Adrenal gland (tissue), 12 donors: ENCODE measurements around the gene LHX5. TPM values are rescaled to one million over a fixed set of nuclear protein-coding genes. Genes with fewer than 3 reads are reported as not detected.

Experiments
- DNase-seq, 7 donors: peaks; one replicate each; pipeline ENCODE4 v3.0.0-alpha.2; 2019 to 2020
- H3K27ac ChIP-seq, 5 donors: fragments of 200-600 bp; sonication (generic) in 4 of 5; 1 replicate in 3 of 5; 2 replicates in 2 of 5; pipeline versions ENCODE4 v1.5.1 to v1.8.0; 2016 to 2020; ENCODE audit warnings: mild to moderate bottlenecking in 1 of 5
- H3K27me3 ChIP-seq: fragments of 200-600 bp; 2 replicates; pipeline ENCODE4 v1.8.0; 2021
- H3K36me3 ChIP-seq, 2 donors: fragments of 200-600 bp; replicated peaks in 1 of 2; 1 replicate in 1 of 2; 2 replicates in 1 of 2; pipeline versions ENCODE4 v1.5.1 to v1.8.0; 2018 to 2022
- H3K4me1 ChIP-seq, 2 donors: fragments of 200-600 bp; replicated peaks in 1 of 2; 1 replicate in 1 of 2; 2 replicates in 1 of 2; pipeline versions ENCODE4 v1.5.1 to v1.8.0; 2018 to 2021
- H3K4me3 ChIP-seq, 4 donors: fragments of 200-600 bp; sonication (generic) in 3 of 4; one replicate each; pipeline ENCODE4 v1.5.1; 2016 to 2018
- H3K9me3 ChIP-seq, 3 donors: fragments of 200-600 bp; sonication (generic) in 1 of 3; replicated peaks in 1 of 3; 1 replicate in 2 of 3; 2 replicates in 1 of 3; pipeline versions ENCODE4 v1.5.1 to v1.8.0; 2016 to 2021
- CTCF ChIP-seq, 6 experiments: fragments of 450-650 bp in 4 of 6; fragments of 200-600 bp in 2 of 6; sonication (generic) in 1 of 6; IDR thresholded peaks; 1 replicate in 5 of 6; 2 replicates in 1 of 6; pipeline versions ENCODE4 v1.5.1 to v1.8.0; 2016 to 2021; ENCODE audit warnings: antibody characterized with exemption in 6 of 6, mild to moderate bottlenecking in 2 of 6, moderate library complexity in 1 of 6
- POLR2A ChIP-seq, 2 donors: fragments of 450-650 bp; IDR thresholded peaks; one replicate each; pipeline ENCODE4 v1.6.1; 2017; ENCODE audit warnings: antibody characterized with exemption in 2 of 2, mild to moderate bottlenecking in 2 of 2, moderate library complexity in 1 of 2
- whole genome bisulfite sequencing, 4 donors: extraction: QIAGEN DNeasy Blood & Tissue Kit in 2 of 4; methylation state at CpG; one replicate each; pipeline versions ENCODE4 v1.1.5 to v1.1.7; 2013 to 2017; 5-methylcytosine and 5-hydroxymethylcytosine counted together
- intact Hi-C, 2 donors: fragments of 100-400 bp; cut with DNase I; formaldehyde crosslinking; loops; one replicate each; pipeline versions ENCODE4 v1.14.1 to v1.15.0; 2022 to 2023
- polyA plus RNA-seq, 3 donors: library from polyadenylated mRNA; stranded (reverse); fragments of 200-250 nt in 2 of 3; fragments of 350-450 nt in 1 of 3; fragmentation: Illumina TruSeq in 1 of 3; extraction: RNeasy Lipid Tissue Mini Kit (QIAGEN cat#74804) in 1 of 3; gene quantifications; one replicate each; pipeline ENCODE4 v1.2.3, GENCODE V29; 2013 to 2014
- total RNA-seq, 9 donors: library from RNA; depleted of rRNA in 4 of 9; stranded (reverse); fragments of >200 nt in 4 of 9; fragments of 120-200 nt in 1 of 9; fragmentation: NEBNext Ultra II Directional in 1 of 9; extraction: Animal tissue kit (Norgen Biotek cat#: 25700) in 1 of 9; gene quantifications; one replicate each; pipeline versions ENCODE4 v1.1.0 to v1.2.4, GENCODE V29; 2013 to 2023
- donor health status: healthy with polysubstance abuse.
- donor health status: Bipolar disorder and iron deficiency.
- donor health status: DM: yes; HTN: yes; CAD: no.
- donor health status: DM: no; HTN: no; CAD: no.
- donor health status: DM: no; HTN: no; CAD: no.
- donor health status: DM: yes; HTN: yes; CAD: no.

The LHX5 gene
- total and polyA plus RNA-seq, 12 donors = not detected

DNA sequence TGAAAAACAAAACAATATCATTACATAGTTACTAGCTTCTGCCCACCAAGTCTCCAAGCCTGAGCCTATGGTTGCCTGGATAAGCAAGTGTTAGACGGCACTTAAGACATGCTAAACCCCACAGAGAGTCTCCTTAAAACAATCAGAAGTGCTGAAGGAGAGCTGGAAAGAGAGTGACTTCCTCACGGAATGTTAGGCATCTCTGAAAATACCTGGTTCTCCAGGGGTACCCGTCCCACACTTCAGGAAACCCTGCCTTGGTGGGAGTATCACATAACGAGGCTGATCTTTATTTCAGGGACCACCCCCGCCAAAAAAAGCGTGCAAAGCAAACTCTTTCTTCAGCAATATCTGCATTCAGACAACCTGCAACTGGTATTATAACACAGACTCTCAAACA, 18.3 kb downstream of the LHX5 start:
- Histone ChIP-seq H3K36me3 (no peaks in the 10 kb centered on the region), H3K27me3 (peaks cover 9% of the 10 kb centered on the region), H3K9me3 (no peaks in the 10 kb centered on the region), H3K27ac (no peak overlapping the region), H3K4me3 (no peak overlapping the region), H3K4me1 (no peaks in the 10 kb centered on the region)
- no peak for TF ChIP-seq CTCF (IDR thresholded peaks at IDR 0.05)
- TF ChIP-seq POLR2A (IDR thresholded peaks at IDR 0.05) = no peak
- no peak for DNase-seq
- intact Hi-C loops = no loop called here
- 18 to 39% (median 26%) methylated on average over 6 of the region's 6 CpGs for WGBS, 4 donors

- H3K4me1 ChIP-seq = no peaks in the 10 kb centered on the region
- peaks cover 6% of the 10 kb centered on the region for H3K27me3 ChIP-seq
- intact Hi-C loops = no loop called here
- 59 to 83% (median 78%) methylated on average over 2 of the region's 2 CpGs for WGBS, 4 donors
- TF ChIP-seq POLR2A (IDR thresholded peaks at IDR 0.05) = no peak
- TF ChIP-seq CTCF (IDR thresholded peaks at IDR 0.05) = no peak
- DNase-seq = no peak
- H3K9me3 ChIP-seq = no peaks in the 10 kb centered on the region
- H3K4me3 ChIP-seq = no peak overlapping the region
- H3K36me3 ChIP-seq = no peaks in the 10 kb centered on the region
- no peak overlapping the region for H3K27ac ChIP-seq
These were observed 19.2 kb downstream of the LHX5 start for GRCh38 chr12:113452458-113452857.

DNA sequence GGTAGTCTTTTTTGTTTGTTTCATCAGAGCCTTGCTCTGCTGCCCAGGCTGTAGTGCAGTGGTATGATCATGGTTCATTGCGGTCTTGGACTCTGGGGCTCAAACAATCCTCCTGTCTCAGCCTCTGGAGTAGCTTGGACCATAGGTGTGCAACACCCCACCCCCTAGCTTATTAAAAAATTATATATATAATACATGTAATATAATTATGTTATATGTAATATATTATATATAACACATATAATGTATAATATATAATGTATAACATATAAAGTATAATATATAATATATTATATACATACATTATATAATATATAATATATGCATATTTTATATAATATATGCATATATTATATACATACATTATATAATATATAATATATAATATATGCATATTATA, 21.8 kb downstream of the LHX5 start:
- intact Hi-C loops = no loop called here
- no peaks in the 10 kb centered on the region for H3K36me3 ChIP-seq
- no peak overlapping the region for H3K27ac ChIP-seq
- H3K9me3 ChIP-seq = no peaks in the 10 kb centered on the region
- no peak for TF ChIP-seq POLR2A (IDR thresholded peaks at IDR 0.05)
- no peak for TF ChIP-seq CTCF (IDR thresholded peaks at IDR 0.05)
- no peak overlapping the region for H3K4me3 ChIP-seq
- peaks cover 6% of the 10 kb centered on the region for H3K27me3 ChIP-seq
- DNase-seq = no peak
- H3K4me1 ChIP-seq = no peaks in the 10 kb centered on the region
- 94 to 100% (median 98%) methylated on average over 1 of the region's 1 CpG for WGBS, 4 donors

DNA sequence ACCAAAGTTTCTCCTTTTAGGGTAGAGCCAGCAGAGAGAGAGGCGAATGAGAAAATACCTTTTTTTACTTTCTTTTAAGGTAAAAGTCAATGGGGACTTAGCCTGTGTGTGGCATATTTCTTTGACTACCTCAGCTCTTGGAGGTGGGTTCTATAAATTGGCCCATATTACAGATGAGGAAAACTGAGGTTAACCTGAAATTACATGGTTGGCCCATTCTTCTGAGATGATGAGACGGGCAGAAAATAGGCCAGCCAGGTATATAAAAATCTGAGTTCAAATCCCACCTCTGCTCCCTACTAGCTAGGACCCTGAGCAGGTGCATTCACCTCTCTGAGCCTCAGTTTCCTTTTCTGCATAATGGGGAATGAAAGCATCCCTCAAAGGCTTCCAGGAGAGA, 22.4 kb downstream of the LHX5 start:
- no peaks in the 10 kb centered on the region for H3K9me3 ChIP-seq
- TF ChIP-seq POLR2A (IDR thresholded peaks at IDR 0.05) = no peak
- TF ChIP-seq CTCF (IDR thresholded peaks at IDR 0.05) = no peak
- H3K27me3 ChIP-seq = peaks cover 6% of the 10 kb centered on the region
- intact Hi-C loops = no loop called here
- no peak overlapping the region for H3K27ac ChIP-seq
- H3K4me3 ChIP-seq = no peak overlapping the region
- no peak for DNase-seq
- H3K36me3 ChIP-seq = no peaks in the 10 kb centered on the region
- WGBS, 4 donors = 75 to 89% (median 82%) methylated on average over 2 of the region's 2 CpGs
- no peaks in the 10 kb centered on the region for H3K4me1 ChIP-seq
